ENCODE measurements around the gene SDR39U1. TPM values are rescaled to one million over a fixed set of nuclear protein-coding genes. Genes with fewer than 3 reads are reported as not detected.

SDR39U1 gene
- polyA plus RNA-seq, 4 donors: 41.4 to 52.6 (median 50.2) TPM

DNA sequence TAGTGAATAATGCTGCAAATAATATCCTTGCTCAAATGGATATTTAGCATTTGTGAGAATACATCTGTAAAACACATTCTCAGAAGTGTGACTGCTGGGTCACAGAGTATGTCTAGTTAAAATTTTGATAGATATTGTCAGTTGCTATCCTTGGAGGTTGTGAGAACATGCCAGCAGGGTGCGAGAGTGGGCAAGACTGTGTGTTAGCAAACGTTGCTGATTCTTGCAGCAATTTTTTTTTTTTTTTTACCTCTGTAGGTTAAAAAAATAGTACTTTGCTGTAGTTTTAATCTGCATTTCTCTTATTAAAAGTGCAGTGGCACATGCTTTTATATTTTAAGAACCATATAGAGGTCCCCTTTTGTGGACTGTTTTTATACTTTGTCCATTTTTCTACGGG is 48.3 kb downstream of the SDR39U1 start:
- 33 to 48% (median 39%) methylated on average over 3 of the region's 3 CpGs for WGBS, 3 donors
- Histone ChIP-seq H3K27me3 (ENCODE audit: control insufficient read depth in 3 of 3, insufficient read depth in 3 of 3, low read length in 3 of 3) (no peaks in the 10 kb centered on the region), H3K9me3 (ENCODE audit: control insufficient read depth in 2 of 2, insufficient read depth in 1 of 2, low read depth in 1 of 2, low read length in 1 of 2) (peaks cover 0 to 6% of the 10 kb centered on the region in 2 donors), H3K36me3 (ENCODE audit: control insufficient read depth in 3 of 3, insufficient read depth in 2 of 3, low read depth in 1 of 3, low read length in 3 of 3) (no peaks in the 10 kb centered on the region), H3K27ac (ENCODE audit: low read depth in 1 of 3, low read length in 2 of 3) (no peak overlapping the region), H3K4me1 (ENCODE audit: control insufficient read depth in 3 of 3, insufficient read depth in 2 of 3, low read depth in 1 of 3, low read length in 2 of 3) (peaks cover 0 to 30% (median 5%) of the 10 kb centered on the region in 3 donors), H3K4me3 (ENCODE audit: low read depth in 1 of 3, low read length in 3 of 3) (no peak overlapping the region)
- DNase-seq (no peak), FAIRE-seq (no peak)

DNA sequence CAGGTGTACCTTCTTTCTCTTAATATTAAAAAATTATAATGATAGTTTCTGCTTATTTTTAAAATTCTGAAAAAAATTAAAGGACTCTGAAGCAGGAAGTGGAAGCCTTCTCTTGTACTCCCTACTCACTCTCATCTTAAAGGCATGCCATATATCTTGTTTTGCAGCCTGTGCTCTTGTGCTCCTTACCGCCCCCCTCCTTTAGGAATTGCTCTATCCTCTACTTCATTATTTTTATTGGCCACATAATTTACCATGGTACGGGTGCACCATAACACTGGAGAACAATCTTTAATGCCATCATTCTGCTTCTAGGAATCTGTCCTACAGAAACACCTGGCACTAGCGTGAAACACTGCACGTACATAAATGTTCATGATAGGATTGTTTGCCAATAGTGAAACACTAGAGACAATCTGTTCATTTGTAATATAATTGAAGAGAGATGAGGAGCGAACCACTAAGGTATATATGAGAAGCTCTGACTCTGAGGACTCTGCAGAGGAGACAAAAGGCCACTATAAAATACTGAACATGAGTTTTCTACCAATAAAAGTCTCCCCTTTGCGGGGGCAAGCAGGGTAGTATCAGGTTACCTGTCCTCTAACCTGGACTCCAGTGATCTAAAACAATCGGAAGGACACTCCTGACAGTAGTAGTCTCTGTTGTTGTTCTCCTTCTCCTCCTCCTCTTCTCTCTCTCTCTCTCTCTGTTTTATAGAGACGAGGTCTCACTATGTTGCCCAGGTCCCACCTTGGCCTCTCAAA is 50.1 kb downstream of the SDR39U1 start:
- H3K4me3 ChIP-seq (ENCODE audit: low read depth in 1 of 3, low read length in 3 of 3): no peak overlapping the region
- H3K36me3 ChIP-seq (ENCODE audit: control insufficient read depth in 3 of 3, insufficient read depth in 2 of 3, low read depth in 1 of 3, low read length in 3 of 3): no peaks in the 10 kb centered on the region
- peak overlapping the region in 1 of 3 donors; percentile 50 for H3K27ac ChIP-seq (ENCODE audit: low read depth in 1 of 3, low read length in 2 of 3)
- DNase-seq (peak; percentile 41 to 69), FAIRE-seq (no peak)
- 26 to 55% (median 45%) methylated on average over 8 of the region's 8 CpGs for WGBS, 3 donors
- peaks cover 0 to 36% (median 0%) of the 10 kb centered on the region in 3 donors for H3K4me1 ChIP-seq (ENCODE audit: control insufficient read depth in 3 of 3, insufficient read depth in 2 of 3, low read depth in 1 of 3, low read length in 2 of 3)
- peaks cover 0 to 6% of the 10 kb centered on the region in 2 donors for H3K9me3 ChIP-seq (ENCODE audit: control insufficient read depth in 2 of 2, insufficient read depth in 1 of 2, low read depth in 1 of 2, low read length in 1 of 2)
- H3K27me3 ChIP-seq (ENCODE audit: control insufficient read depth in 3 of 3, insufficient read depth in 3 of 3, low read length in 3 of 3): no peaks in the 10 kb centered on the region

DNA sequence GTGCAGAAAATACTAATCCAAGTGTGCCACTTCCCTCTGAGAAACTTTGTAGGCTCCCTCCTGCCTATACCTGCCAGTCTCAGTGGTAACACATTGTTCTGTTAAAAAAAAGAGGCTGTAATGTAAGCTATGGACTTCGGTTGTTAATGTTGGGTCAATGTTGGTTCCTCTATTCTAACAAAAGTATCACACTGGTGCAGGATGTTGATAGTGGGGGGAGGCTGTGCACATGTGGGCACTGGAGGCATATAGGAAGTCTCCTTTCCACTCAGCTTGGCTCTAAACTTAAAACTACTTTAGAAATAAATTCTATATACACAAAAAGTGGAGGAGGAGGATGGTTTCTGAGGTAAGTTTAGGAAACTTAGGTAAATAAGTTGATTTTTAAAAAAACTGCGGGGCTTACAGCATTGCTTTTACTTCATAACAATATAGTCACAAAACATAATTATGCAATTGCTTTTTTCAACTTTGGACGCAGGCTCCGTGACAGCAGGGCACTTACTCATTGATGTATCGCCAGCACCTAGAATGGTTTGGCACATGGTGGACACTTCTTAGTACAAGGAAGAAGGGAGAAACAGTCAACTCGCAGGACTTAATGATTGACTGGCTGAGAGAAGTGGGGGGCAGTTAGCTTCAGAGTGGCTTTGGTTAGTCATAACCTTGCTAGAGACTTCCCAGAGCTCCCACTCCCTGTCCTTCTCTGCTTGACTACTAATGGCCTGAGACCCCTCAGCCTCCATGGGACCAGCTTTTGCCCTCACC is 51.7 kb downstream of the SDR39U1 start:
- WGBS, 3 donors: 55 to 61% (median 57%) methylated on average over 6 of the region's 6 CpGs
- FAIRE-seq: no peak

More for the DNA sequence above, 51.7 kb downstream of the SDR39U1 start:
- no peak for DNase-seq
- Histone ChIP-seq H3K4me1 (ENCODE audit: control insufficient read depth in 3 of 3, insufficient read depth in 2 of 3, low read depth in 1 of 3, low read length in 2 of 3) (peaks cover 0 to 40% (median 0%) of the 10 kb centered on the region in 3 donors), H3K9me3 (ENCODE audit: control insufficient read depth in 2 of 2, insufficient read depth in 1 of 2, low read depth in 1 of 2, low read length in 1 of 2) (peaks cover 0 to 6% of the 10 kb centered on the region in 2 donors), H3K36me3 (ENCODE audit: control insufficient read depth in 3 of 3, insufficient read depth in 2 of 3, low read depth in 1 of 3, low read length in 3 of 3) (no peaks in the 10 kb centered on the region), H3K27ac (ENCODE audit: low read depth in 1 of 3, low read length in 2 of 3) (no peak overlapping the region), H3K27me3 (ENCODE audit: control insufficient read depth in 3 of 3, insufficient read depth in 3 of 3, low read length in 3 of 3) (no peaks in the 10 kb centered on the region), H3K4me3 (ENCODE audit: low read depth in 1 of 3, low read length in 3 of 3) (no peak overlapping the region)

Other genes with a start within 250 kb of the SDR39U1 start
- gene TM9SF1, start 247.3 kb downstream of the SDR39U1 start, polyA plus RNA-seq: 10 to 100 TPM in 2 of 4 donors, 1 to 10 TPM in 2; 6.9 to 56.1 (median 23.9) TPM
- 1 to 10 TPM in 1 of 4 donors, under 1 TPM in 1, not detected in 2; 0.04 to 6.9 TPM for gene TSSK4, start 237.1 kb downstream of the SDR39U1 start, polyA plus RNA-seq
- gene CHMP4A, start 229.3 kb downstream of the SDR39U1 start, polyA plus RNA-seq: 100 to 1,000 TPM in 1 of 4 donors, 10 to 100 TPM in 3; 70.0 to 121 (median 94.9) TPM
- gene MDP1, start 226.7 kb downstream of the SDR39U1 start, polyA plus RNA-seq: 10 to 100 TPM; 18.8 to 31.1 (median 21.4) TPM
- gene NEDD8, start 210.4 kb downstream of the SDR39U1 start, polyA plus RNA-seq: 100 to 1,000 TPM; 182 to 225 (median 205) TPM
- 10 to 100 TPM; 57.4 to 94.1 (median 76.0) TPM for gene GMPR2, start 209.8 kb downstream of the SDR39U1 start, polyA plus RNA-seq
- 10 to 100 TPM; 33.0 to 42.4 (median 35.8) TPM for gene TINF2, start 200.2 kb downstream of the SDR39U1 start, polyA plus RNA-seq
- gene TGM1, start 179.6 kb downstream of the SDR39U1 start, polyA plus RNA-seq: 1 to 10 TPM; 1.5 to 3.4 (median 1.7) TPM
- 10 to 100 TPM; 25.3 to 58.6 (median 36.0) TPM for gene RABGGTA, start 171.2 kb downstream of the SDR39U1 start, polyA plus RNA-seq
- 10 to 100 TPM; 45.2 to 95.7 (median 66.5) TPM for gene DHRS1, start 143.0 kb downstream of the SDR39U1 start, polyA plus RNA-seq
- gene NOP9, start 142.9 kb downstream of the SDR39U1 start, polyA plus RNA-seq: 10 to 100 TPM in 3 of 4 donors, 1 to 10 TPM in 1; 9.7 to 22.5 (median 16.0) TPM
- gene CIDEB, start 134.8 kb downstream of the SDR39U1 start, polyA plus RNA-seq: 100 to 1,000 TPM in 2 of 4 donors, 10 to 100 TPM in 2; 31.2 to 273 (median 139) TPM
- 1 to 10 TPM in 3 of 4 donors, under 1 TPM in 1; 0.89 to 4.7 (median 2.3) TPM for gene LTB4R2, start 132.6 kb downstream of the SDR39U1 start, polyA plus RNA-seq
- gene LTB4R, start 131.3 kb downstream of the SDR39U1 start, polyA plus RNA-seq: 10 to 100 TPM in 2 of 4 donors, 1 to 10 TPM in 2; 5.1 to 37.0 (median 15.8) TPM
- 10 to 100 TPM in 1 of 4 donors, 1 to 10 TPM in 3; 3.4 to 16.4 (median 6.1) TPM for gene ADCY4, start 107.7 kb downstream of the SDR39U1 start, polyA plus RNA-seq
- gene RIPK3, start 102.8 kb downstream of the SDR39U1 start, polyA plus RNA-seq: 10 to 100 TPM; 16.7 to 58.6 (median 33.6) TPM
- 10 to 100 TPM; 11.2 to 45.1 (median 29.1) TPM for gene NFATC4, start 74.6 kb downstream of the SDR39U1 start, polyA plus RNA-seq
- 10 to 100 TPM in 1 of 4 donors, 1 to 10 TPM in 1, under 1 TPM in 2; 0.22 to 53.2 (median 3.9) TPM for gene NYNRIN, start 43.8 kb downstream of the SDR39U1 start, polyA plus RNA-seq
- 1 to 10 TPM in 2 of 4 donors, under 1 TPM in 1, not detected in 1; 0.27 to 4.8 (median 1.9) TPM for gene CBLN3, start 13.1 kb downstream of the SDR39U1 start, polyA plus RNA-seq
- 10 to 100 TPM; 21.3 to 75.6 (median 36.4) TPM for gene KHNYN, start 12.8 kb downstream of the SDR39U1 start, polyA plus RNA-seq
- 1 to 10 TPM in 2 of 4 donors, not detected in 2; 1.1 to 1.4 TPM for gene CMA1, start 65.5 kb upstream of the SDR39U1 start, polyA plus RNA-seq
- 1 to 10 TPM in 1 of 4 donors, under 1 TPM in 1, not detected in 2; 0.24 to 2.6 TPM for gene CTSG, start 133.5 kb upstream of the SDR39U1 start, polyA plus RNA-seq
- gene GZMH, start 166.9 kb upstream of the SDR39U1 start, polyA plus RNA-seq: under 1 TPM in 2 of 4 donors, not detected in 2; 0.09 to 0.51 TPM
- gene GZMB, start 191.4 kb upstream of the SDR39U1 start, polyA plus RNA-seq: 1 to 10 TPM in 2 of 4 donors, under 1 TPM in 1, not detected in 1; 0.47 to 1.7 (median 1.6) TPM